Inflammatory macrophage (primary cell): Measurements from ENCODE around the gene AK1.

Experiments used
- DNase-seq, 2 donors: peaks; one replicate each; pipeline ENCODE4 v3.0.0-alpha.2; 2020 to 2022

AK1 gene

GRCh38 chr9:127816728-127817127 is 60.7 kb downstream of the AK1 start:
- DNase-seq, result no peak
